DOHH2 (cell line): ENCODE data around the gene ARHGEF39.

Source experiments
- H3F3A ChIP-seq: fragments of 200-600 bp; sonication (generic), shearing (Covaris generic); 2 replicates; pipeline ENCODE4 v1.6.0; 2016; ENCODE audit warnings: antibody characterized with exemption, mild to moderate bottlenecking; ENCODE audit not compliant: control insufficient read depth, insufficient read depth
- H3K27ac ChIP-seq: fragments of 200-600 bp; sonication (generic); 2 replicates; pipeline ENCODE4 v1.5.1; 2014; ENCODE audit warnings: low read depth, mild to moderate bottlenecking, low read length, moderate library complexity
- H3K27me3 ChIP-seq: fragments of 200-600 bp; sonication (generic); 2 replicates; pipeline ENCODE4 v1.6.1; 2014; ENCODE audit warnings: mild to moderate bottlenecking, low read length, mixed read lengths; ENCODE audit not compliant: control insufficient read depth
- H3K36me3 ChIP-seq: fragments of 200-600 bp; sonication (generic); 2 replicates; pipeline ENCODE4 v1.6.1; 2014; ENCODE audit warnings: mild to moderate bottlenecking, low read length, moderate library complexity, mixed read lengths; ENCODE audit not compliant: control insufficient read depth
- H3K4me1 ChIP-seq: fragments of 200-600 bp; sonication (generic); 2 replicates; pipeline ENCODE4 v1.6.1; 2014; ENCODE audit warnings: mild to moderate bottlenecking, low read length, mixed read lengths; ENCODE audit not compliant: control insufficient read depth
- H3K4me2 ChIP-seq: fragments of 200-600 bp; sonication (generic); 2 replicates; pipeline ENCODE4 v1.6.0; 2014; ENCODE audit warnings: mild to moderate bottlenecking, low read length, moderate library complexity
- H3K4me3 ChIP-seq: fragments of 200-600 bp; sonication (generic); 2 replicates; pipeline ENCODE4 v1.5.1; 2014; ENCODE audit warnings: mild to moderate bottlenecking, low read length, mixed read lengths
- H3K79me2 ChIP-seq: fragments of 200-600 bp; sonication (generic); 2 replicates; pipeline ENCODE4 v1.6.1; 2014; ENCODE audit warnings: mild to moderate bottlenecking, low read length, mixed read lengths; ENCODE audit not compliant: control insufficient read depth
- H3K9me2 ChIP-seq: fragments of 200-600 bp; sonication (generic); replicated peaks from 2 replicates; pipeline ENCODE4 v1.6.1; 2014; ENCODE audit warnings: mild to moderate bottlenecking, low read length, mixed read lengths; ENCODE audit not compliant: control insufficient read depth
- H3K9me3 ChIP-seq: fragments of 200-600 bp; sonication (generic); 2 replicates; pipeline ENCODE4 v1.6.1; 2014; ENCODE audit warnings: antibody characterized with exemption, low read length, mixed read lengths; ENCODE audit not compliant: control insufficient read depth, insufficient read depth
- H4K20me1 ChIP-seq: fragments of 200-600 bp; sonication (generic); 2 replicates; pipeline ENCODE4 v1.6.0; 2014; ENCODE audit warnings: low read depth, mild to moderate bottlenecking, antibody characterized with exemption, low read length, moderate library complexity; ENCODE audit not compliant: control insufficient read depth, insufficient read depth
- CTCF ChIP-seq: fragments of 200-600 bp; sonication (generic); IDR thresholded peaks from one replicate; pipeline ENCODE4 v1.5.1; 2014; ENCODE audit warnings: antibody characterized with exemption, mild to moderate bottlenecking, low read depth, low read length; ENCODE audit not compliant: poor library complexity, severe bottlenecking
- EZH2phosphoT487 ChIP-seq: fragments of 200-600 bp; sonication (generic); IDR thresholded peaks from 2 replicates; pipeline ENCODE4 v1.6.1; 2017; ENCODE audit warnings: borderline replicate concordance, mild to moderate bottlenecking, antibody characterized with exemption, low read length, moderate library complexity, mixed read lengths

The ARHGEF39 gene

GRCh38 chr9:35675732-35676392 lies 10.9 kb upstream of the ARHGEF39 start:
- H3K27me3 ChIP-seq, result peaks cover 6% of the 10 kb centered on the region; the same call in 1 of the 2 replicates
- H3K4me1 ChIP-seq, result peaks cover 12% of the 10 kb centered on the region
- no peaks in the 10 kb centered on the region for H3K9me3 ChIP-seq
- H3K4me3 ChIP-seq, result no peak overlapping the region
- no peaks in the 10 kb centered on the region for H3K9me2 ChIP-seq
- H4K20me1 ChIP-seq, result no peaks in the 10 kb centered on the region
- no peak overlapping the region for H3K27ac ChIP-seq
- TF ChIP-seq EZH2phosphoT487 (no peak), CTCF (no peak)
- no peaks in the 10 kb centered on the region for H3K36me3 ChIP-seq
- no peaks in the 10 kb centered on the region for H3F3A ChIP-seq
- H3K79me2 ChIP-seq, result no peaks in the 10 kb centered on the region
- H3K4me2 ChIP-seq, result no peak overlapping the region

GRCh38 chr9:35675204-35675603 lies 10.2 kb upstream of the ARHGEF39 start:
- no peak overlapping the region for H3K4me3 ChIP-seq
- TF ChIP-seq EZH2phosphoT487, result no peak
- TF ChIP-seq CTCF, result no peak
- H4K20me1 ChIP-seq, result no peaks in the 10 kb centered on the region
- no peaks in the 10 kb centered on the region for H3K9me2 ChIP-seq
- no peaks in the 10 kb centered on the region for H3K9me3 ChIP-seq
- H3K4me1 ChIP-seq, result peaks cover 6% of the 10 kb centered on the region
- no peak overlapping the region for H3K4me2 ChIP-seq
- peaks cover 6% of the 10 kb centered on the region; the same call in 1 of the 2 replicates for H3K27me3 ChIP-seq
- H3K27ac ChIP-seq, result no peak overlapping the region
- H3K79me2 ChIP-seq, result no peaks in the 10 kb centered on the region
- no peaks in the 10 kb centered on the region for H3K36me3 ChIP-seq
- no peaks in the 10 kb centered on the region for H3F3A ChIP-seq

GRCh38 chr9:35674025-35674361 lies 9.0 kb upstream of the ARHGEF39 start:
- Histone ChIP-seq H3K4me3 (no peak overlapping the region), H3K27ac (no peak overlapping the region), H3K4me1 (no peaks in the 10 kb centered on the region), H3F3A (no peaks in the 10 kb centered on the region), H3K4me2 (no peak overlapping the region), H3K9me2 (no peaks in the 10 kb centered on the region), H3K79me2 (no peaks in the 10 kb centered on the region), H3K36me3 (no peaks in the 10 kb centered on the region), H3K9me3 (no peaks in the 10 kb centered on the region), H4K20me1 (no peaks in the 10 kb centered on the region), H3K27me3 (peaks cover 6% of the 10 kb centered on the region; the same call in 1 of the 2 replicates)
- TF ChIP-seq CTCF (no peak), EZH2phosphoT487 (no peak)
